Erythroblast (primary cell): ENCODE data around the gene CENPS.

Experiments
- GATA1 ChIP-seq: IDR thresholded peaks from 2 replicates; pipeline ENCODE4 v1.6.1; 2011; ENCODE audit warnings: low read depth, mild to moderate bottlenecking, control low read depth, low read length, moderate library complexity
- POLR2A ChIP-seq: IDR thresholded peaks from 2 replicates; pipeline ENCODE4 v1.6.1; 2011; ENCODE audit warnings: mild to moderate bottlenecking, low read length

GRCh38 chr1:10380594-10381275 is 49.5 kb upstream of the CENPS start:
- TF ChIP-seq POLR2A (no peak), GATA1 (no peak)
